ENCODE data around the gene TRIM63. TPM values are rescaled to one million over a fixed set of nuclear protein-coding genes. Genes with fewer than 3 reads are reported as not detected.
A peak's percentile ranks its signal among the peaks of the same experiment; 100 is the strongest.

Gene TRIM63
- total and polyA plus RNA-seq, 9 of the 15 experiments (the other 6 are each of a cell fraction or from before 2014, with no cell fraction given) = 0.08 to 0.57 (median 0.36) TPM

DNA sequence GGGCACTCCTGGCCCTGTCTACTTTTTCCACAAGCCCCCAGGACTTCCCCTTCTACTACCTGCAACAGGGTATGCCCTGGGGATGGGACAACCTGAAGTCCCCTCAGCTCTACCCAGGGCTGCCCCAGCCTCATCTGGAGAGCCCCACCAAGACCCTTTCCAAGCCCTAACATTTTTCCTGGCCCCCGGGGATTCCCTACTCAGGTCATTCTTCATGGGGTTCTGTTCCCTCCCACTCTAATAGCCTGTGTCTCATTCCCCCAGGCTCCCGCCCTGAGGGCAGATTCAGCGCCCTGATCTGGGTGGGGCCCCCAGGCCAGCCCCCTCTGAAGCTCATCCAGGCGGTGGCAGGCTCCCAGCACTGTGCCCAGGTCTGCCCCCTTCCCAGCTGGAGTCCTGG, 36.2 kb downstream of the TRIM63 start:
- 68% methylated on average over 3 of the region's 4 CpGs for WGBS (ENCODE audit: insufficient coverage, low coverage, missing lambda C conversion rate)
- BruUV-seq (replicated peaks) = no TSS peak
- no peak overlapping the region for H2AFZ ChIP-seq (ENCODE audit: low read depth, low read length)
- H3K9me1 ChIP-seq (ENCODE audit: control insufficient read depth, insufficient read depth, low read length) = no peaks in the 10 kb centered on the region
- no peak overlapping the region for H3K4me3 ChIP-seq
- H3K4me1 ChIP-seq (replicated peaks in 1 of 2; ENCODE audit: control insufficient read depth in 2 of 2, insufficient read depth in 2 of 2, low read length in 2 of 2) = peaks cover 31 to 59% of the 10 kb centered on the region in 2 experiments
- no peaks in the 10 kb centered on the region for H4K20me1 ChIP-seq (replicated peaks; ENCODE audit: control insufficient read depth, insufficient read depth, low read length)
- DNase-seq (ENCODE audit: extremely low read depth in 1 of 4, low spot score in 3 of 4) = no peak
- no peak for FAIRE-seq
- ATAC-seq = no peak
- intact Hi-C loops (cut with micrococcal nuclease) (no loop called here), in situ Hi-C loops (cut with MboI) (no loop called here)
- H3K79me2 ChIP-seq (ENCODE audit: control insufficient read depth, insufficient read depth, low read length) = peaks cover 8% of the 10 kb centered on the region; the same call in 2 of the 3 replicates
- no peak overlapping the region for H3K27ac ChIP-seq (ENCODE audit: extremely low read depth, low read depth, low read length)
- H3K4me2 ChIP-seq (ENCODE audit: insufficient read depth, low read length) = no peak overlapping the region
- H3K36me3 ChIP-seq (ENCODE audit: control insufficient read depth, insufficient read depth, low read length) = no peaks in the 10 kb centered on the region
- CTCF ChIA-PET (ENCODE audit: low intra/inter-chr PET ratio) = interaction anchor here (2.9 kb wide), 1 partner anchor 135 kb away, joined by 25 read pairs; no protein-coding TSS in a partner anchor
- peak overlapping the region in 1 of 2 experiments; percentile 45; a peak in 1 of 4 replicates for H3K9ac ChIP-seq (ENCODE audit: insufficient read depth in 1 of 2, low read depth in 2 of 2, low read length in 2 of 2)
- no peaks in the 10 kb centered on the region for H3K9me3 ChIP-seq (replicated peaks; ENCODE audit: control insufficient read depth, insufficient read depth, low read depth, low read length)
- POLR2A ChIA-PET = interaction anchor here (1.5 kb wide), 1 partner anchor 21 kb away, joined by 7 read pairs; no protein-coding TSS in a partner anchor
- H3K27me3 ChIP-seq (ENCODE audit: control insufficient read depth in 2 of 2, insufficient read depth in 2 of 2, low read length in 2 of 2) = no peaks in the 10 kb centered on the region
- TF ChIP-seq PHB2 (IDR thresholded peaks at IDR 0.05; ENCODE audit: low read depth) = no peak
- TF ChIP-seq PHF20 (IDR thresholded peaks at IDR 0.05; ENCODE audit: partially characterized antibody) = no peak
- TF ChIP-seq, protein P1, sequence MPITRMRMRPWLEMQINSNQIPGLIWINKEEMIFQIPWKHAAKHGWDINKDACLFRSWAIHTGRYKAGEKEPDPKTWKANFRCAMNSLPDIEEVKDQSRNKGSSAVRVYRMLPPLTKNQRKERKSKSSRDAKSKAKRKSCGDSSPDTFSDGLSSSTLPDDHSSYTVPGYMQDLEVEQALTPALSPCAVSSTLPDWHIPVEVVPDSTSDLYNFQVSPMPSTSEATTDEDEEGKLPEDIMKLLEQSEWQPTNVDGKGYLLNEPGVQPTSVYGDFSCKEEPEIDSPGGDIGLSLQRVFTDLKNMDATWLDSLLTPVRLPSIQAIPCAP (CRISPR knock-in tag; IDR thresholded peaks at IDR 0.05; ENCODE audit: borderline replicate concordance) = no peak
- no peak for TF ChIP-seq ID3 (CRISPR knock-in tag; IDR thresholded peaks at IDR 0.05)
- no peak for TF ChIP-seq ID3 (tag; IDR thresholded peaks at IDR 0.05)
- TF ChIP-seq NR4A1 (CRISPR knock-in tag; IDR thresholded peaks at IDR 0.05) = no peak
- no peak for TF ChIP-seq NR4A1 (tag; IDR thresholded peaks at IDR 0.05)
- no peak for TF ChIP-seq ELK1 (CRISPR knock-in tag; IDR thresholded peaks at IDR 0.05)
- TF ChIP-seq ZNF395 (CRISPR knock-in tag; IDR thresholded peaks at IDR 0.05) = no peak
- TF ChIP-seq, protein P2, sequence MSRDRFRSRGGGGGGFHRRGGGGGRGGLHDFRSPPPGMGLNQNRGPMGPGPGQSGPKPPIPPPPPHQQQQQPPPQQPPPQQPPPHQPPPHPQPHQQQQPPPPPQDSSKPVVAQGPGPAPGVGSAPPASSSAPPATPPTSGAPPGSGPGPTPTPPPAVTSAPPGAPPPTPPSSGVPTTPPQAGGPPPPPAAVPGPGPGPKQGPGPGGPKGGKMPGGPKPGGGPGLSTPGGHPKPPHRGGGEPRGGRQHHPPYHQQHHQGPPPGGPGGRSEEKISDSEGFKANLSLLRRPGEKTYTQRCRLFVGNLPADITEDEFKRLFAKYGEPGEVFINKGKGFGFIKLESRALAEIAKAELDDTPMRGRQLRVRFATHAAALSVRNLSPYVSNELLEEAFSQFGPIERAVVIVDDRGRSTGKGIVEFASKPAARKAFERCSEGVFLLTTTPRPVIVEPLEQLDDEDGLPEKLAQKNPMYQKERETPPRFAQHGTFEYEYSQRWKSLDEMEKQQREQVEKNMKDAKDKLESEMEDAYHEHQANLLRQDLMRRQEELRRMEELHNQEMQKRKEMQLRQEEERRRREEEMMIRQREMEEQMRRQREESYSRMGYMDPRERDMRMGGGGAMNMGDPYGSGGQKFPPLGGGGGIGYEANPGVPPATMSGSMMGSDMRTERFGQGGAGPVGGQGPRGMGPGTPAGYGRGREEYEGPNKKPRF (IDR thresholded peaks at IDR 0.05; ENCODE audit: low read depth, low read length) = no peak
- TF ChIP-seq HNRNPK (IDR thresholded peaks at IDR 0.05; ENCODE audit: low read depth, low read length, poor library complexity, severe bottlenecking) = no peak
- TF ChIP-seq SAFB (IDR thresholded peaks at IDR 0.05; ENCODE audit: borderline replicate concordance, low read depth, low read length) = no peak
- TF ChIP-seq POLR2AphosphoS5 (IDR thresholded peaks at IDR 0.05; ENCODE audit: control insufficient read depth, insufficient read depth, low read depth, low read length) = no peak
- no peak for TF ChIP-seq EWSR1 (IDR thresholded peaks at IDR 0.05; ENCODE audit: borderline replicate concordance, low read depth, partially characterized antibody)
- TF ChIP-seq POLR2AphosphoS2 (IDR thresholded peaks at IDR 0.05; ENCODE audit: low read length) = no peak
